Osteoblast (primary cell): ENCODE measurements around the gene PAWR. TPM values are rescaled to one million over a fixed set of nuclear protein-coding genes. Genes with fewer than 3 reads are reported as not detected.
A peak's percentile ranks its signal among the peaks of the same experiment; 100 is the strongest.

Experiments used
- DNase-seq: peaks from one replicate; pipeline ENCODE4 v3.0.0; 2011; ENCODE audit warnings: low spot score, mixed read lengths; ENCODE audit not compliant: insufficient read length; ENCODE audit errors: missing footprints
- H2AFZ ChIP-seq: 2 replicates; pipeline ENCODE4 v1.6.0; 2011; ENCODE audit warnings: mild to moderate bottlenecking, low read length
- H3K27ac ChIP-seq: 2 replicates; pipeline ENCODE4 v1.5.1; 2011; ENCODE audit warnings: mild to moderate bottlenecking, low read depth, low read length, moderate library complexity
- H3K27me3 ChIP-seq: 2 replicates; pipeline ENCODE4 v1.6.0; 2012; ENCODE audit warnings: mild to moderate bottlenecking, control low read depth, inconsistent platforms, low read length, moderate library complexity; ENCODE audit not compliant: insufficient read depth
- H3K36me3 ChIP-seq: 2 replicates; pipeline ENCODE4 v1.5.1; 2011; ENCODE audit warnings: mild to moderate bottlenecking, low read length, control low read depth, moderate library complexity; ENCODE audit not compliant: insufficient read depth
- H3K4me1 ChIP-seq: 2 replicates; pipeline ENCODE4 v1.5.1; 2011; ENCODE audit warnings: mild to moderate bottlenecking, low read length, control low read depth, moderate library complexity; ENCODE audit not compliant: insufficient read depth
- H3K4me2 ChIP-seq: 2 replicates; pipeline ENCODE4 v1.6.0; 2011; ENCODE audit warnings: mild to moderate bottlenecking, low read length; ENCODE audit not compliant: insufficient read depth
- H3K4me3 ChIP-seq: fragments of 200-600 bp; sonication (generic); 3 replicates; pipeline ENCODE4 v1.5.1; 2012; ENCODE audit warnings: mild to moderate bottlenecking, low read length, inconsistent platforms; ENCODE audit not compliant: insufficient read depth
- H3K79me2 ChIP-seq: 2 replicates; pipeline ENCODE4 v1.6.0; 2012; ENCODE audit warnings: mild to moderate bottlenecking, low read length, control low read depth, inconsistent platforms; ENCODE audit not compliant: insufficient read depth
- H3K9me3 ChIP-seq: 2 replicates; pipeline ENCODE4 v1.5.1; 2011; ENCODE audit warnings: low read depth, low read length, control low read depth
- H4K20me1 ChIP-seq: 2 replicates; pipeline ENCODE4 v1.6.0; 2012; ENCODE audit warnings: mild to moderate bottlenecking, low read length, control low read depth; ENCODE audit not compliant: insufficient read depth
- CTCF ChIP-seq: IDR thresholded peaks from 2 replicates; pipeline ENCODE4 v1.5.1; 2011; ENCODE audit warnings: mild to moderate bottlenecking, low read depth, low read length, moderate library complexity; ENCODE audit errors: extremely low read depth
- total RNA-seq: library from RNA; depleted of rRNA; stranded (reverse); fragments of >200 nt; gene quantifications from 2 replicates; pipeline ENCODE4 v1.2.3, GENCODE V29; 2012

The PAWR gene
- total RNA-seq, 1 donor, result 78.5 TPM

- peaks cover 14% of the 10 kb centered on the region for H3K4me1 ChIP-seq
- H3K27ac ChIP-seq, result no peak overlapping the region
- peaks cover 25% of the 10 kb centered on the region for H3K36me3 ChIP-seq
- H3K4me2 ChIP-seq, result no peak overlapping the region
- no peaks in the 10 kb centered on the region for H3K27me3 ChIP-seq
- no peak overlapping the region for H2AFZ ChIP-seq
- no peak for TF ChIP-seq CTCF
- no peaks in the 10 kb centered on the region for H3K9me3 ChIP-seq
- no peaks in the 10 kb centered on the region for H4K20me1 ChIP-seq
- no peak overlapping the region for H3K4me3 ChIP-seq
- no peaks in the 10 kb centered on the region for H3K79me2 ChIP-seq
- DNase-seq, result peak; percentile 52
Observed at GRCh38 chr12:79563021-79563740, 127.6 kb downstream of the PAWR start.

- TF ChIP-seq CTCF, result no peak
- H2AFZ ChIP-seq, result no peak overlapping the region
- H3K36me3 ChIP-seq, result peaks cover 25% of the 10 kb centered on the region
- no peak overlapping the region for H3K27ac ChIP-seq
- DNase-seq, result no peak
- H3K4me3 ChIP-seq, result no peak overlapping the region
- no peaks in the 10 kb centered on the region for H3K27me3 ChIP-seq
- H3K4me1 ChIP-seq, result peaks cover 25% of the 10 kb centered on the region
- no peaks in the 10 kb centered on the region for H4K20me1 ChIP-seq
- no peaks in the 10 kb centered on the region for H3K79me2 ChIP-seq
- H3K4me2 ChIP-seq, result no peak overlapping the region
- H3K9me3 ChIP-seq, result no peaks in the 10 kb centered on the region
Observed at GRCh38 chr12:79561401-79562132, 129.2 kb downstream of the PAWR start.

GRCh38 chr12:79560225-79560889 lies 130.4 kb downstream of the PAWR start:
- no peak for TF ChIP-seq CTCF
- no peaks in the 10 kb centered on the region for H3K27me3 ChIP-seq
- no peaks in the 10 kb centered on the region for H3K79me2 ChIP-seq
- H3K9me3 ChIP-seq, result no peaks in the 10 kb centered on the region
- H3K4me3 ChIP-seq, result no peak overlapping the region
- H3K36me3 ChIP-seq, result peaks cover 20% of the 10 kb centered on the region
- H3K27ac ChIP-seq, result no peak overlapping the region
- no peak for DNase-seq
- no peaks in the 10 kb centered on the region for H4K20me1 ChIP-seq
- peaks cover 25% of the 10 kb centered on the region for H3K4me1 ChIP-seq
- no peak overlapping the region for H3K4me2 ChIP-seq
- no peak overlapping the region for H2AFZ ChIP-seq

- Histone ChIP-seq H3K4me2 (no peak overlapping the region), H3K4me3 (no peak overlapping the region), H4K20me1 (no peaks in the 10 kb centered on the region), H3K27ac (no peak overlapping the region), H3K79me2 (no peaks in the 10 kb centered on the region), H3K36me3 (peaks cover 21% of the 10 kb centered on the region), H3K4me1 (peaks cover 25% of the 10 kb centered on the region), H3K9me3 (no peaks in the 10 kb centered on the region), H3K27me3 (no peaks in the 10 kb centered on the region), H2AFZ (no peak overlapping the region)
- no peak for TF ChIP-seq CTCF
- DNase-seq, result no peak
Observed at GRCh38 chr12:79559591-79559990, 131.2 kb downstream of the PAWR start.
